Measurements from ENCODE around the gene DUSP6.

DNA sequence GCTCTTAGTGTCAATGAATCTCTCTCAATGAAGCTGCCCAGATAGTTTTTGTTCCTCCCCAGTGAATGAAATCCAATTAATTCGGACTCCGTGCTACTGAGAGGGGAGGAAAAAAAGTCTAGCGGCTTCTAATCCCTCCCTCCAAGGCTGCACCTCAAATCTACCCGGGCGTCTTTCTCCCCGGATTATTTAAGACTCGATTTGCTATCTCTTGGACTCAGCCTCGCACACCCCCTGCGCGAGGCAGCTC, 134 bp downstream of the DUSP6 start:
- TF ChIP-seq, protein P1, sequence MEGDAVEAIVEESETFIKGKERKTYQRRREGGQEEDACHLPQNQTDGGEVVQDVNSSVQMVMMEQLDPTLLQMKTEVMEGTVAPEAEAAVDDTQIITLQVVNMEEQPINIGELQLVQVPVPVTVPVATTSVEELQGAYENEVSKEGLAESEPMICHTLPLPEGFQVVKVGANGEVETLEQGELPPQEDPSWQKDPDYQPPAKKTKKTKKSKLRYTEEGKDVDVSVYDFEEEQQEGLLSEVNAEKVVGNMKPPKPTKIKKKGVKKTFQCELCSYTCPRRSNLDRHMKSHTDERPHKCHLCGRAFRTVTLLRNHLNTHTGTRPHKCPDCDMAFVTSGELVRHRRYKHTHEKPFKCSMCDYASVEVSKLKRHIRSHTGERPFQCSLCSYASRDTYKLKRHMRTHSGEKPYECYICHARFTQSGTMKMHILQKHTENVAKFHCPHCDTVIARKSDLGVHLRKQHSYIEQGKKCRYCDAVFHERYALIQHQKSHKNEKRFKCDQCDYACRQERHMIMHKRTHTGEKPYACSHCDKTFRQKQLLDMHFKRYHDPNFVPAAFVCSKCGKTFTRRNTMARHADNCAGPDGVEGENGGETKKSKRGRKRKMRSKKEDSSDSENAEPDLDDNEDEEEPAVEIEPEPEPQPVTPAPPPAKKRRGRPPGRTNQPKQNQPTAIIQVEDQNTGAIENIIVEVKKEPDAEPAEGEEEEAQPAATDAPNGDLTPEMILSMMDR (IDR thresholded peaks at IDR 0.05; ENCODE audit: low read depth, low read length): no peak
- peak; percentile 99 for TF ChIP-seq POLR2A (IDR thresholded peaks at IDR 0.05; ENCODE audit: extremely low read depth, insufficient read length)
- TF ChIP-seq, protein P2, sequence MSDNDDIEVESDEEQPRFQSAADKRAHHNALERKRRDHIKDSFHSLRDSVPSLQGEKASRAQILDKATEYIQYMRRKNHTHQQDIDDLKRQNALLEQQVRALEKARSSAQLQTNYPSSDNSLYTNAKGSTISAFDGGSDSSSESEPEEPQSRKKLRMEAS (IDR thresholded peaks at IDR 0.05; ENCODE audit: low read depth, low read length): no peak

Data from NB4 (cell line).